Stimulated activated CD4-positive, alpha-beta T cell treated with anti-CD3 and anti-CD28 coated beads, Interleukin-1b, Interleukin-23, amount 100 ng/mL, for 1 hour (primary cell): ENCODE results near the gene USP48.
A peak's percentile ranks its signal among the peaks of the same experiment; 100 is the strongest.

Source experiments
- DNase-seq, 2 donors: peaks; one replicate each; pipeline ENCODE4 v3.0.0-alpha.2; 2020; ENCODE audit warnings: low read depth in 2 of 2

USP48 gene

DNA sequence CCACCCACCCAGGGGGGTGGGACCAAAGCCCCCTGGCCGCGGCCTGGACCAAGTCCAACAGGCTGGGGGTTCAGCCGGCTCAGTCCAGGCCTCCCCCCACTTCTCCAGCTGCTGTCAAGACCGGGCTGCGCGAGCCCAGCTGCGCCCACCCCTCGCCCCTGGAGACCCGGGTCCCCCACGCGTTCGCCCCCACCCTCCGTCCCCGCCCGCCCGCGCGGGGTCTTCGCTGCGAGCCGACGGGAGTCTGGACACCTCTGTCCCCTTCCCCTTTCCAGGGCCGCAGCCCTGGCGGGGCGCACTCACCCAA, 114.0 kb downstream of the USP48 start:
- DNase-seq, result no peak

- no peak for DNase-seq
Measured at GRCh38 chr1:21668232-21668950, 114.6 kb downstream of the USP48 start.

DNA sequence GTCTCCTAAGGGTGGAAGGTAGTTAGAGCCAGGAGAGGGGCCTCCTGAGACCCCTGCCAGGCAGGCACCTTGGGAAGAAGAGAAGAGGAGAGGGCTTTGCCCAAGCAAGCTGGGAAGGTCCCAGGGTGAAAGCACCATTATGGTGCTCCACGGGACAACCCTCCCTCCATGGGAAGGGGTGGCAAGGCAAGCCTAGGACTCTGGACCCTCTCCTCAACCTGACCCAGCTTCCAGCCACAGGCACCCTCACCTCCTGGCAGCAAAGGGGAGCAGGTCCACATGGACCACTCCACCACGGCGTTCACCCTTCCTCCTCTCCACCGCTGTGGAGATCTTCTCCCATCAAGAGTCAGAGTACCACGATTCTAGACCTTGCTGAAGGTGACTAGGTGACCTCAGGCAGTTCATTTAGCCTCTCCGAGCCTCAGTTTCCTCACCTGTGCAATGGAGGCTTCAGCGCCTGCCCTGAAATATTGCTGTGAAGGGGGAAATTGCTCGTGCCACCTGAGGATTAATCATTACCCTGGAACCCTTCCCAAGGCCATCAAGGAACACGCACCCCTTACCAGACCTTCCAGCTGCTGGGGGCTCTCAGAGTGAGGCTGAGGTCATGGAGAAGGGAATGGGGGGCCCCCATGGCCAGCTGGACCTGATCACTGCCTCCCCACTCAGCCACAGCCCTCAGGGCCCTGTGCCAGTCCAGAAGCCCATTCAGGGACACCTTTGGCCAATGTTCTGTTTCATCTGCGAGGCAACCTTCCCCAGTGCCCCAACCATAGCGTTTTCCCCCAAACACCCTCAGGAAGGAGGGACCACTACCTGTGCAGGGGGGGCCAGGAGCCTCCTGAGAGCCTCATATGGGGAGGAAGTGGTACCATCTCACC, 115.4 kb downstream of the USP48 start:
- no peak for DNase-seq

GRCh38 chr1:21666576-21667320, 116.2 kb downstream of the USP48 start:
- no peak for DNase-seq

GRCh38 chr1:21665711-21666575, 117.0 kb downstream of the USP48 start:
- DNase-seq, result no peak

- no peak for DNase-seq
Measured at GRCh38 chr1:21664806-21665588, 118.0 kb downstream of the USP48 start.

- DNase-seq, result no peak
Measured at GRCh38 chr1:21663951-21664805, 118.8 kb downstream of the USP48 start.

DNA sequence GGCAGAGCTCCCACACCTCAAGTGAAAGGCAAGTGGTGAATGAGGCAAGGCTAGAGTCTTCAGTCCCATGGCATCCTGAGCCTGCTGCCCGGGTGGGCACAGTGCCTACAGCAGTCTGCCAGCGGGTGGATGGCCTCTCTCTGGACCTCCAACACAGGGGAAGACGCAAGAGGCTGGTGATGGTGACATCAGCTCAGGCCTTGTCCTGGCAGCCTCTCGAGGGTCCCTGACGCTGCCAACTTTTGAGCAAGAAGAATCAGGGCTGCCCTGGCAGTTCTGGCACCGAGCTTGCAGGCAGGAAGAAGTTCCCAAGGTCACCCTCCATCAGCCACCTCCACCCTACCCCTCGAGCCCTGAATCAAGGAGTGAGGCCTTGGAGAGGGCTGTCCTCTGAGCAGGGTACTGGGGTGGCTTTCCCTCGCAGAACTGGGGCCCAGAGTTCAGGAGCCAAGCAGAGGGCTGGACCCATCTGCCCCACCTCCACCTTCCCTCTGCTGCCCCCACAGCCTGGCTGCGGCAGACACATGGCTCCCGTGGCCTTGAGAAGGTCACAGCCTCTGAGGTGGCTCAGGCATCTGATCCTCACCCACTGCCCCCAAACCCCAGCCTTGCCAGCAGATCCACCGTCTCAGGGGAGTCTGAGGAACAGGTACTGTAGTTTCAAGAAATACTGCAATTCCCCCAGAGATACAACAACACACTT, 119.5 kb downstream of the USP48 start:
- DNase-seq, result no peak

GRCh38 chr1:21662426-21663247, 120.3 kb downstream of the USP48 start:
- no peak for DNase-seq

- no peak for DNase-seq
Measured at GRCh38 chr1:21661886-21662285, 121.1 kb downstream of the USP48 start.

DNA sequence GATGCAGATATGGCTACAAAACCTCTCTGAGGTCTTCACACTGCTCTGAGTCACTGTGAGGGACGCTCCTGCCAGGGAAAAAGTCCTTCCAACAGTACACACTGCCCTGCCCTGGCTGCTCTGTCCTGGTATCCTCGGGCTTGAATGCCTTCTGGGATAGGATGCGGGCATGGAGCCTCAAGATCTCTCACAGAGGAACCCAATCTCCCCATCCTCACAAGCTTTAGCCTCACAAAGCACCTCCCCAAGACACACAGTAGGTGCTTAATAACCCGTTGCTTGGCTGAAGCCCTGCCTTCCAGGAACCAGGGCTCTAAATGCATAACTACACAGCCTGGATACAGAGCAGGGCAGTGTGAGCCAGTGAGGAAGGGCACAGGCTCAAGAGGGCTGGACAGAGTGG, 123.0 kb downstream of the USP48 start:
- no peak for DNase-seq

DNA sequence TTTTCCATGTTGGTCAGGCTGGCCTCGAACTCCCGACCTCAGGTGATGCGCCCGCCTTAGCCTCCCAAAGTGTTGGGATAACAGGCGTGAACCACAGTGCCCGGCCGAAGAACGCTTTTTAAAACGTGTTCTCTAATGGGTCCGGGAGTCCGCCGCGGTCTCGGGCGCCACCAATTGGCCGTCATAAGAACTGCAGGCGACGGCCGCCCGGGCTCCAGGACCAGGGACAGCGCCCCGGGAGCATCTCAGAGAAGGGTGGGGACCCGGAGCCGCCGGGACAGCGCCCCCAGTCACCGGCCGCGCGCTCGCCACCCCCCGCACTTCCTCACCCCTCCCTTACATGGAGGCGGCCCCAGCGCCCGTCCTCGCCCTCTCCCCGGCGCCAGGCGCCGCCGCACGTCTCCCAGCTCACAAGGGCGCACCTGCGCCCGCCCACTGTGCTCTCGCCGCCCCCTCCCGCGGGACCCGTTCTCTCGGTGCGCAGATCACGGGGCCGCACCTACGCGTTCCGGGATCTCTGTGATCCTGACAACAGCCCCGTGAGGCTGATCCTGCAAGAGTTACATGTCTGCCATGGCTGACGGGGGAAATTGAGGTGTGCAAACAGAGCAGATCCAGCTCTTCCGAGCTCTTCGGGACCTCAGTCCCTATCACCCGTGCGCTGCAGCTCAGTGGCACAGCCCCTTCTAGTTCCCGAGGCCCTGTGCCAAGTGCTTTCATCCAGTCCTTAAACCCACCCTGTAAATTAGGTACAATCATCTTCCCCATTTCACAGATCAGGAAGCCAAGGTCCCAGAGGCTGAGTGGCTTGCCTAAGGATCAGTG, 123.6 kb downstream of the USP48 start:
- peak; percentile 48 to 59 for DNase-seq

DNA sequence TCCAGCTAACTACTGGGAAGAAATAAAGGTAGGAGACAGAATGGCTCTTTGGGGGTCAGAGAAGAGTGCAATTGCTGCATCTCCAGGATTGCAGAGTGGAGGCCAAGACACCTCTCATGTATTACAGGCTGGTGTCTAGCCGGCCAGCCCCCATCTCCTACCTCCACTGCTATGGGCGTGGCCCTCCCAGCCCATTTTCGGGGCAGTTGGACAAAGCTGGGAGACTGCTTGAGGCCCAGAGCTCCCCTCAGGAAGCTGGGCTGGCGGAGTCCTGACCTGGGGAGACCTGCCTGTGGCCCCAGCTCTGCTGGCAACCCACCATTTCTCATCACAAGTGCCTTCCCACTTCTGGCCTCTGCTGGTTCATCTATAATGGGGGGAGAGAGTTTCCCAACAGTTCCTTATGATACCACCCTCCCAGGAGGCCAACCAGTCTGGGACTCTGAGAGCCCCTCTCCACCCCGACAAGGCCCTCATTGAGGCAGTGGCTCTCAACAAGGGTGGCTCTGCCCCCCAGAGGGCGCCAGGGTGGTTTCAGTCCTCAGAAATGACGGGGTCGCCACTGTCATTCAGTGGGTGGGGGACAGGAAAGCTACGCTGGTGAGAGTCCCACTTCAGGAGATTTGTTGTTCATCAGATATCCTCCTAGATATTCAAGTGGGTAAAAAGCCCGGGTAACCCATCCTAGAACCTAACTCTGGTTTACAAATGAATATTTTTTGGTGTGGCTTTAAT, 125.3 kb downstream of the USP48 start:
- no peak for DNase-seq

- no peak for DNase-seq
Measured at GRCh38 chr1:21655748-21656147, 127.2 kb downstream of the USP48 start.

GRCh38 chr1:21655259-21655658, 127.7 kb downstream of the USP48 start:
- no peak for DNase-seq

- DNase-seq, result no peak
Measured at GRCh38 chr1:21654209-21654608, 128.7 kb downstream of the USP48 start.

DNA sequence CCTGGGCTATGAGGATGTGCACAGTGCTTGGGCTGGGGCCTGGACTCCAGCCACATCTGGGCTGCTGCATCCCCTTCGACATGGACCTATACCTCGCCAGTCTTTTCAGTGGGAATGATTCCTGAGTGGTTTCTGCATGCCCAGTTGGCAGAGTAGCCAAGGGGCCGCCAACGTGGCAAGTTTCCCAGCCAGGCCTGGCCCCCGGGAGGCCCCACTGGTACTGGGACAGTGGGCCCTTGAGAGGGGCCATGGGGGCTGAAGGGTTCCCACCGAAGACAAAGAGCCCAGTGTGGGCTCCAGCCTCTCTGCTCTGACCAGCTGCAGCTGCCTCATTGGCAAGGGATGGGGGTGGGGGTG, 129.2 kb downstream of the USP48 start:
- DNase-seq, result no peak
